PC-9 (cell line): ENCODE measurements around the gene EHBP1L1. TPM values are rescaled to one million over a fixed set of nuclear protein-coding genes. Genes with fewer than 3 reads are reported as not detected.

Source experiments
- BruUV-seq: library from RNA; stranded (reverse); fragments of 400-500 nt; replicated peaks from 2 replicates; lab custom pipeline; 2021; lab: Mats Ljungman, UMichigan
- CTCF ChIA-PET: fragments of 300-600 bp; sonication (Branson Sonifier 250); formaldehyde crosslinking; loops from one replicate; lab custom pipeline; 2022; ENCODE audit warnings: antibody characterized with exemption; lab: Charles Lee
- POLR2A ChIA-PET: fragments of 300-600 bp; sonication (Branson Sonifier 250); formaldehyde crosslinking; loops from one replicate; lab custom pipeline; 2022; ENCODE audit warnings: antibody characterized with exemption; ENCODE audit not compliant: unreplicated experiment; lab: Charles Lee
- DNase-seq, 2 experiments: peaks; one replicate each; pipeline versions ENCODE4 v3.0.0 to v3.0.0-alpha.2; 2015 to 2022; ENCODE audit warnings: mixed read lengths in 1 of 2
- H2AFZ ChIP-seq: fragments of 200-600 bp; sonication (generic); 2 replicates; pipeline ENCODE4 v1.8.1; 2017; ENCODE audit warnings: antibody characterized with exemption
- H3F3A ChIP-seq: fragments of 200-600 bp; sonication (generic); 2 replicates; pipeline ENCODE4 v1.8.1; 2017; ENCODE audit warnings: antibody characterized with exemption, mild to moderate bottlenecking, low read depth; ENCODE audit not compliant: insufficient read depth
- H3K27ac ChIP-seq: fragments of 200-600 bp; sonication (generic); 2 replicates; pipeline ENCODE4 v1.6.1; 2016; ENCODE audit warnings: mixed run types
- H3K27me3 ChIP-seq: fragments of 200-600 bp; sonication (generic); 2 replicates; pipeline ENCODE4 v1.6.1; 2016; ENCODE audit warnings: low read depth, mixed run types; ENCODE audit not compliant: insufficient read depth
- H3K36me3 ChIP-seq: fragments of 200-600 bp; sonication (generic); 2 replicates; pipeline ENCODE4 v1.6.1; 2016; ENCODE audit warnings: low read depth, mixed run types
- H3K4me1 ChIP-seq: fragments of 200-600 bp; sonication (generic); replicated peaks from 2 replicates; pipeline ENCODE4 v1.6.1; 2016; ENCODE audit warnings: mixed run types; ENCODE audit not compliant: insufficient read depth
- H3K4me2 ChIP-seq: fragments of 200-600 bp; sonication (generic); 2 replicates; pipeline ENCODE4 v1.6.1; 2017; ENCODE audit warnings: mixed run types
- H3K4me3 ChIP-seq: fragments of 200-600 bp; sonication (generic); 2 replicates; pipeline ENCODE4 v1.6.1; 2016; ENCODE audit warnings: mixed run types
- H3K79me2 ChIP-seq: fragments of 200-600 bp; sonication (generic); 2 replicates; pipeline ENCODE4 v1.6.1; 2017; ENCODE audit warnings: low read depth, mixed run types
- H3K9me2 ChIP-seq: fragments of 200-600 bp; sonication (generic); 2 replicates; pipeline ENCODE4 v1.8.1; 2017; ENCODE audit warnings: mild to moderate bottlenecking; ENCODE audit not compliant: insufficient read depth
- H3K9me3 ChIP-seq: fragments of 200-600 bp; sonication (generic); 2 replicates; pipeline ENCODE4 v1.8.1; 2016; ENCODE audit warnings: low read depth; ENCODE audit not compliant: insufficient read depth
- H4K20me1 ChIP-seq: fragments of 200-600 bp; sonication (generic); 2 replicates; pipeline ENCODE4 v1.8.1; 2017; ENCODE audit not compliant: insufficient read depth
- EZH2 ChIP-seq: fragments of 200-600 bp; sonication (generic); IDR thresholded peaks from 2 replicates; pipeline ENCODE4 v1.8.0; 2017; ENCODE audit warnings: antibody characterized with exemption, low read depth
- intact Hi-C: fragments of 100-400 bp; cut with micrococcal nuclease; formaldehyde crosslinking; loops from one replicate; pipeline ENCODE4 v1.10.0; 2022; ENCODE audit not compliant: unreplicated experiment
- total RNA-seq: library from RNA; stranded (reverse); gene quantifications from 2 replicates; pipeline ENCODE4 v1.2.3, GENCODE V29; 2021
- TF ChIP-seq, protein P1 (sequence below): fragments of 200-600 bp; sonication (generic); conservative IDR thresholded peaks from 2 replicates; pipeline ENCODE4 v1.6.1; 2017; ENCODE audit warnings: mixed run types, antibody characterized with exemption, mild to moderate bottlenecking, moderate library complexity

EHBP1L1 gene
- total RNA-seq, 1 experiment from 2014 or later: 123 TPM

DNA sequence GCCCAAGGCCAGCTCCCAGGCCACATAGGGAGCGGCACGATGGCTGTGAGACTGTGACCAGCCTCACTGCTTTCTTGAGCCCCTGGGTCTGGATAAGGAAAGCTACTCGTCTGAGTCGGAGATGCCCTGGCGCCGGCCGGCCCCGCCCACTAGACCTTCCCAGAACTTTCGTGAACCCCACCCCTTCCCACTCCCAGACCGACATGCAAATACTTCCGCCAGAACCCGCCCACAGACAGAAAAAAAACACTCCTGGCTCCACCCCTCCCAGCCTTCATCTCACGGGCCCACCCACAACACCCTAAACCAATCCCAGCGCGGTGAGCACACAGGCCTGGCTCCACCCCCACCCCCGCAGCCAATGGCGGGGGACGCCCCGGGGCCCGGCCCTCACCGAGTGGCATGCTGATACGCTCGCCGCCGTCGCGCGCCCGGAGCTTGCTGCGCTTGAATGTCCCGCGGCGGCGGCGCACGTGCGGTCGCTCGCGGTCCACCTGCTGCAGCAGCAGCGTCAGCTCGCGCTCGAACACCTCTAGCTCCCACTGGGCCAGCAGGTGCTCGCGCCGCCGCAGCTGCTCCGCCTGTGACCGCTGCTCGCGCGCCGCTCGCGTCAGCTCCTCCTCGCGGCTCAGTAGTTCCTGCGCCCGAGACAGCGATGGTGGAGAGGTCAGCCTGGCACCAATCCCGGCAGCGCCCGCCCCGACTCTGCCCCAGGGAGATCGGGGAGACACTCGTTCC is 31.2 kb downstream of the EHBP1L1 start:
- CTCF ChIA-PET: no interaction called here
- H3K4me2 ChIP-seq: no peak overlapping the region
- no TSS peak for BruUV-seq

DNA sequence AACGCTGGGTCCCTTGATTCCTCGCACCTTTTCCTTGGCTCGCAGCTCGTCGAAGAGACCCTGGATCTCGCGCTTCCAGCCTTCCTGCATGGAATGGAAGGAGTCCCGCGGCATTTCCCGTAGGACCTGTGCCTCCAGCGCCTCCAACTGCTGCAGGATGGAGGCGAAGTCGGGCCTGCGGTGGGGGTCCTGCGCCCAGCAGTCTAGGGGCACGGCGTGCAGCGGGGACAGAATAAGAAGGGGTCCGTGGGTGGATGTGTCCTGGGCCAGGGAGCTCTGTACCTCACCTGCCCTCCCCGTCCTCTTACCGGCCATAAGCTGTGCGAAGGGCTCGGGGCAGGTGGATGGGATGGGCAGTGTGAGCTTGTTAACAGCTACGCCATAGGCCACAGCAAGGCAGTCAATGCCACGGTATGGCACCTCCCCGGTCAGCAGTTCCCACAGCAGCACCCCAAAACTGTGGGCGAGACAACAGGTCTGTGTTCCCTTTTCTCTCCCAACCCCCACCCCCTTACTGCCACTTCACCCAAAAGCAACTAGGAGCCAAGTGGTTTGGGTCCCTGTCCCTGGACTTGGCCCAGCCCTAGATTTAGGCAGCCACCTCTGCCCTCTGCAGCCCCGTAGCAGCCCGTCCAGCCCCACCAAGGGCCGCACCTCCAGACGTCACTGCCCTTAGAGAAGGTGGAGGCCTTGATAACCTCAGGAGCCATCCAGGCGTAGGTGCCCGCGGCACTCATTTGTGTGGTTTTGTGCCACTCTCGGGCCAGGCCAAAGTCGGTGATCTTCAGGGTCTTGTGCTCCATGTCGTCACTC is 32.0 kb downstream of the EHBP1L1 start:
- Histone ChIP-seq H3K9me3 (no peaks in the 10 kb centered on the region), H3K4me3 (no peak overlapping the region), H3K27me3 (no peaks in the 10 kb centered on the region), H3K79me2 (peaks cover 24% of the 10 kb centered on the region), H3K9me2 (no peaks in the 10 kb centered on the region), H2AFZ (no peak overlapping the region), H3K4me2 (no peak overlapping the region), H4K20me1 (peaks cover 8% of the 10 kb centered on the region; the same call in 1 of the 2 replicates), H3F3A (peaks cover 10% of the 10 kb centered on the region; the same call in 1 of the 2 replicates), H3K36me3 (no peaks in the 10 kb centered on the region), H3K4me1 (peaks cover 8% of the 10 kb centered on the region; the same call in 1 of the 2 replicates), H3K27ac (no peak overlapping the region)
- intact Hi-C loops: no loop called here
- CTCF ChIA-PET: no interaction called here
- POLR2A ChIA-PET: no interaction called here
- no peak for TF ChIP-seq EZH2
- TF ChIP-seq, protein P1, sequence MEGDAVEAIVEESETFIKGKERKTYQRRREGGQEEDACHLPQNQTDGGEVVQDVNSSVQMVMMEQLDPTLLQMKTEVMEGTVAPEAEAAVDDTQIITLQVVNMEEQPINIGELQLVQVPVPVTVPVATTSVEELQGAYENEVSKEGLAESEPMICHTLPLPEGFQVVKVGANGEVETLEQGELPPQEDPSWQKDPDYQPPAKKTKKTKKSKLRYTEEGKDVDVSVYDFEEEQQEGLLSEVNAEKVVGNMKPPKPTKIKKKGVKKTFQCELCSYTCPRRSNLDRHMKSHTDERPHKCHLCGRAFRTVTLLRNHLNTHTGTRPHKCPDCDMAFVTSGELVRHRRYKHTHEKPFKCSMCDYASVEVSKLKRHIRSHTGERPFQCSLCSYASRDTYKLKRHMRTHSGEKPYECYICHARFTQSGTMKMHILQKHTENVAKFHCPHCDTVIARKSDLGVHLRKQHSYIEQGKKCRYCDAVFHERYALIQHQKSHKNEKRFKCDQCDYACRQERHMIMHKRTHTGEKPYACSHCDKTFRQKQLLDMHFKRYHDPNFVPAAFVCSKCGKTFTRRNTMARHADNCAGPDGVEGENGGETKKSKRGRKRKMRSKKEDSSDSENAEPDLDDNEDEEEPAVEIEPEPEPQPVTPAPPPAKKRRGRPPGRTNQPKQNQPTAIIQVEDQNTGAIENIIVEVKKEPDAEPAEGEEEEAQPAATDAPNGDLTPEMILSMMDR: no peak
- DNase-seq: no peak
- BruUV-seq: no TSS peak

More for the DNA sequence above, 31.2 kb downstream of the EHBP1L1 start:
- Histone ChIP-seq H3K27me3 (no peaks in the 10 kb centered on the region), H3K79me2 (peaks cover 16% of the 10 kb centered on the region), H3K36me3 (no peaks in the 10 kb centered on the region), H2AFZ (no peak overlapping the region), H3K27ac (no peak overlapping the region), H3K9me3 (no peaks in the 10 kb centered on the region), H4K20me1 (peaks cover 8% of the 10 kb centered on the region; the same call in 1 of the 2 replicates), H3K4me3 (no peak overlapping the region), H3K4me1 (peaks cover 2% of the 10 kb centered on the region; the same call in 1 of the 2 replicates), H3F3A (peaks cover 10% of the 10 kb centered on the region; the same call in 1 of the 2 replicates), H3K9me2 (no peaks in the 10 kb centered on the region)
- DNase-seq: no peak
- POLR2A ChIA-PET: interaction anchor here (0.7 kb wide), 1 partner anchor 305 kb away, joined by 3 read pairs; no protein-coding TSS in a partner anchor
- TF ChIP-seq, protein P1: no peak
- TF ChIP-seq EZH2: no peak
- intact Hi-C loops: no loop called here

DNA sequence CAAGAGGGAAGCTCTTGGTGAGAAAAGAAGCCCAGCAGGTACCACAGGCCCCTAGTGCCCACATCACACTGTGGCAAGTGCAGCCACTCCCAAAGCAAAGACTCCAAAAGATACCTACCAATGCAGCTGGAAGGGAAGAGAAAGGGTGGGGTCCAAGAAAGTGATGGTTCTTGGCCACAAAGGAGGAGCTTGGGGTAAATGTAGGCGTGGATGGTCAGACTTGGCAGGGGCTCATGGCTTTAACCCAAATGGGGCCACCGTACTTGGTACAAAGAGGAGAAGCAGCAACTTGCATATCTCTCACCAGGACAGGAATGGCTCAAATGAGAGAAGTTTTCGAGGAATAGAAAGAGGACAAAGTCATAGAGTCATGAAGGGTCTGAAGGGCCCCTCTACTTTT is 33.4 kb downstream of the EHBP1L1 start:
- H3K36me3 ChIP-seq: no peaks in the 10 kb centered on the region
- H3K9me2 ChIP-seq: no peaks in the 10 kb centered on the region
- no peak overlapping the region for H3K27ac ChIP-seq
- peaks cover 37% of the 10 kb centered on the region for H3K79me2 ChIP-seq
- H3K4me2 ChIP-seq: no peak overlapping the region
- no TSS peak for BruUV-seq
- CTCF ChIA-PET: interaction anchor here (0.6 kb wide), 1 partner anchor 82 kb away, joined by 5 read pairs; no protein-coding TSS in a partner anchor
- no peaks in the 10 kb centered on the region for H3K9me3 ChIP-seq
- peaks cover 8% of the 10 kb centered on the region; the same call in 1 of the 2 replicates for H4K20me1 ChIP-seq
- H3F3A ChIP-seq: peaks cover 10% of the 10 kb centered on the region; the same call in 1 of the 2 replicates
- peaks cover 16% of the 10 kb centered on the region; the same call in 1 of the 2 replicates for H3K4me1 ChIP-seq
- H3K4me3 ChIP-seq: no peak overlapping the region
- H2AFZ ChIP-seq: no peak overlapping the region
- TF ChIP-seq, protein P1: no peak
- TF ChIP-seq EZH2: no peak
- H3K27me3 ChIP-seq: no peaks in the 10 kb centered on the region
- POLR2A ChIA-PET: interaction anchor here (0.5 kb wide), 1 partner anchor 258 kb away, joined by 12 read pairs; no protein-coding TSS in a partner anchor
- DNase-seq: no peak
- intact Hi-C loops: no loop called here
